GM12872 (cell line): Measurements from ENCODE around the gene SSX2IP.

Experiments used
- CTCF ChIP-seq: IDR thresholded peaks from 3 replicates; pipeline ENCODE4 v1.5.1; 2011; ENCODE audit warnings: low read depth, mild to moderate bottlenecking, low read length, moderate library complexity; ENCODE audit not compliant: insufficient read depth

SSX2IP gene

DNA sequence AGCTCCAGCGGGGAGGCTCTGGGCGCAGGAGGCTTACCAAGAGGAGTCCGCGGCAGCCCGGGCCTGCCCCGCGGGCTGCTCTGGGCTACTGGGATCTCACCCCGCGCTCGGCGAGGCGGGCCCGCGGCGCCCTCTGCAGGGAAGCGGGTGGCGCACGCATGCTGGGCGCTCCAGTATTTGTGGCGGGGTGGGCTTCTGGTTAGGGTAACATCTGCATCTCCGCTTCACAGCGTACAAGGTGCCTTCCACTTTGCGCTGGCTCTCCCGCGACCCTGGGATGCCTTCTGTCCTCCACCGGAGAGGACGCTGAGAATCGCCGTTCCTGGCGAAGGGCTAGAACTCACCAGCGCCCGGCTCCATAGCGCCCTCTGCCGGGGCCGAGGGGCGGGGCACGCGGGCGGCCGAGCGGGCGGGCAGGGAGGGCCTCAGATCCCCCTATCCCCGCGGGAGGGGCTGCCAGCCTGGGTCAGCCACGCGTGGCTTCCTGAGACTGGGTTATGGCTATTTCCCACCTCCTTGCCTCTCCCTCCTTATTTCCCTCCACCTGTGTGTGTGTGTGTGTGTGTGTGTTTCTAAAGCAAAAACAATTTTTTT is 69.4 kb downstream of the SSX2IP start:
- TF ChIP-seq CTCF = peak; percentile 84

- no peak for TF ChIP-seq CTCF
Observed at GRCh38 chr1:84619383-84620102, 70.7 kb downstream of the SSX2IP start.

- no peak for TF ChIP-seq CTCF
Observed at GRCh38 chr1:84617349-84617748, 72.9 kb downstream of the SSX2IP start.

DNA sequence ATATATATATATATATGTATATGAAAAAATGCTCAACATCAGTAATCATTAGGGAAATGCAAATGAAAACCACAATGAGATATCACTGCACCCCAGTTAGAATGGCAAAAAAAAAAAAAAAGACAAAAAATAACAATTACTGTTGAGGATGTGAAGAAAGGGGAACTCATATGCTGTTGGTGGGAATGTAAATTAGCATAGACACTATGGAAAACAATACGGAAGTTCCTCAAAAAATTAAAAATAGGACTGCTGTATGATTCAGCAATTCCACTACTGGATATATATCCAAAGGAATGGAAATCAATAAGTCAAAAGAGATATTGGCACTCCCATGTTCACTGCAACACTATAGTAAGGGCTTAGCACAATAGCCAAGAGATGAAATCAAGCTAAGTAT is 74.5 kb downstream of the SSX2IP start:
- no peak for TF ChIP-seq CTCF

GRCh38 chr1:84613887-84614286 is 76.4 kb downstream of the SSX2IP start:
- TF ChIP-seq CTCF = no peak

- no peak for TF ChIP-seq CTCF
Observed at GRCh38 chr1:84613026-84613425, 77.2 kb downstream of the SSX2IP start.

DNA sequence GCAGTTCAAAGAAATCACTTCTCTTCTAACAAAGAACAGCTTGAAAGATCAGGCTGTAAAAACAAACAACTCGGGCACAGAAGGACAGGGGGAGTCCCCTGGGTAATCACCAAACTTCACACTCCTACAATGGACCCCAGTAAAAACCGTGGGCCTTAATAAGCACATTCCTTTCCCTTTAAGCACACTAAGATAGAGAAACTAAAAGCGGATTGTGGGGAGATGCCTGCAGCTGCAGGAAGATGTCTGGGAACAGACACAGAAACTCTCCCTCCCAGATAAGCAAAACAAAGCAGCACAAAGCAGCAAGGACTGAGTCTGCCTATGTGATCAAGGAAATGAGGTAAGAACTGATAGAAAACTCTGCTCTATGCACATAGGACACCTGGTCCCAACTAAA is 78.5 kb downstream of the SSX2IP start:
- no peak for TF ChIP-seq CTCF

DNA sequence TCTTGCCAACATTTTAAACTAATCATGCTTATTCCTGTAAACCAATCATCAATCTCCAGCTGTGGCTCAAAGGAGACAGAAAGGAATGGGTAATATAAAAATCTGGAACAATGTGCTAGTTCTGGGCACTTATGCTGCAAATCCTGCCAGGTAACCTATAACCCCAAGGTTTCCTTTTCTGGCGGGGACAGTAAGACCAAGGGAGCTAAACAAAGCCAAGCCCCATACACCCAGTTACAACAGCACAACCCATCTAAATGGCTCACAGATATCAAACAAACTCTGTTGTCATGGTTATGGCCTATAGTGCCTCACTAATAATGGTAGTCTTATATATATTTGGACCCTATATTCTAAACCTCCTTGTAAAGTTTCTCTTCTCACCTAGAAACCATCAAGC is 79.2 kb downstream of the SSX2IP start:
- TF ChIP-seq CTCF = no peak
